Suprapubic skin (tissue), 3 donors: ENCODE measurements around the gene TEK.

Source experiments
- CTCF ChIP-seq, 2 donors: fragments of 200-600 bp in 1 of 2; fragments of 450-650 bp in 1 of 2; sonication (generic) in 1 of 2; IDR thresholded peaks; one replicate each; pipeline ENCODE4 v1.5.1; 2016 to 2019; ENCODE audit warnings: antibody characterized with exemption in 2 of 2, mild to moderate bottlenecking in 1 of 2, moderate library complexity in 1 of 2
- POLR2A ChIP-seq, 2 donors: fragments of 450-650 bp; IDR thresholded peaks; one replicate each; pipeline ENCODE4 v1.6.1; 2017; ENCODE audit warnings: antibody characterized with exemption in 2 of 2, mild to moderate bottlenecking in 2 of 2, moderate library complexity in 2 of 2

- no peak for TF ChIP-seq CTCF (IDR thresholded peaks at IDR 0.05)
- TF ChIP-seq POLR2A (IDR thresholded peaks at IDR 0.05): no peak
These were observed 596 bp downstream of the TEK start for GRCh38 chr9:27109621-27110020.
